MM.1S (cell line): Measurements from ENCODE around the gene PDE4DIP.
"Not testable (repeated sequence)": the region's sequence is repeated elsewhere in the genome, so short reads cannot be mapped to it uniquely, and the experiment has no call there.

Experiments
- EZH2phosphoT487 ChIP-seq: fragments of 300-600 bp; sonication (generic); IDR thresholded peaks from 2 replicates; pipeline ENCODE4 v1.6.1; 2018; ENCODE audit warnings: antibody characterized with exemption, low read length
- TF ChIP-seq, protein P1 (sequence below): fragments of 300-600 bp; sonication (generic); IDR thresholded peaks from 2 replicates; pipeline ENCODE4 v1.5.1; 2016; ENCODE audit warnings: antibody characterized with exemption, low read length, mixed read lengths

DNA sequence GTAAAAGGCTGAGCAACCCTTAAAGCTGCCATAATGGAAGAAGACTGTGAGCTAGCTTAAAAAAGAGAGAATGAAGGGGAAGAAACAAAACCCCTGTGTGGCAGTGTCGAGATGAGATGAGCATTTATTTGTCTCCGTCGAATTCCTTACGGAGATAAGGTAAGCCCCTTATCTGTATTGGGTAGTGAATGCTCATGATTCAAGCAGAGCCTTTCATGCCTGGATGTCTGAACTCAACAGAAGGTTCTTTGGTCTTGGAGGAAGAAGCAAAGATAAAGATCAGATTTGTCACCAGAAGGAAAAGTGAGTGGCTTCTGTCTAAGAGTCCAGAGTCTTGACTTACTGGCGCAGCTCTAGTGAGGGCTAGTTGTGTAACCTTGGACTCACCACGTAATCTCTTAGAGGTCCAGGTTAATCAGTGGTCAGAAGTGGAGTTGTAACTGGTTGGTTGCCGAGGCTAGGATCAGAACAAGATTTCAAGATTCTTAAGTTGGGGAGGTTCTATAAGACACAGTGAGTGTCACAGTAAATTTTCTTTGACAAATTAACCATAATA is 146.1 kb downstream of the PDE4DIP start:
- TF ChIP-seq EZH2phosphoT487, result not testable (repeated sequence)
- TF ChIP-seq, protein P1, sequence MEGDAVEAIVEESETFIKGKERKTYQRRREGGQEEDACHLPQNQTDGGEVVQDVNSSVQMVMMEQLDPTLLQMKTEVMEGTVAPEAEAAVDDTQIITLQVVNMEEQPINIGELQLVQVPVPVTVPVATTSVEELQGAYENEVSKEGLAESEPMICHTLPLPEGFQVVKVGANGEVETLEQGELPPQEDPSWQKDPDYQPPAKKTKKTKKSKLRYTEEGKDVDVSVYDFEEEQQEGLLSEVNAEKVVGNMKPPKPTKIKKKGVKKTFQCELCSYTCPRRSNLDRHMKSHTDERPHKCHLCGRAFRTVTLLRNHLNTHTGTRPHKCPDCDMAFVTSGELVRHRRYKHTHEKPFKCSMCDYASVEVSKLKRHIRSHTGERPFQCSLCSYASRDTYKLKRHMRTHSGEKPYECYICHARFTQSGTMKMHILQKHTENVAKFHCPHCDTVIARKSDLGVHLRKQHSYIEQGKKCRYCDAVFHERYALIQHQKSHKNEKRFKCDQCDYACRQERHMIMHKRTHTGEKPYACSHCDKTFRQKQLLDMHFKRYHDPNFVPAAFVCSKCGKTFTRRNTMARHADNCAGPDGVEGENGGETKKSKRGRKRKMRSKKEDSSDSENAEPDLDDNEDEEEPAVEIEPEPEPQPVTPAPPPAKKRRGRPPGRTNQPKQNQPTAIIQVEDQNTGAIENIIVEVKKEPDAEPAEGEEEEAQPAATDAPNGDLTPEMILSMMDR, result not testable (repeated sequence)
